Middle frontal gyrus (tissue), 1 donor: ENCODE measurements around the gene CAPN14.

Experiments
- DNase-seq: peaks from one replicate; pipeline ENCODE4 v3.0.0-alpha.2; 2015; ENCODE audit warnings: low spot score; ENCODE audit errors: extremely low spot score

CAPN14 gene

GRCh38 chr2:31227110-31227509 lies 9.8 kb upstream of the CAPN14 start:
- no peak for DNase-seq

- DNase-seq, result no peak
Observed at GRCh38 chr2:31226266-31226665, 9.0 kb upstream of the CAPN14 start.

- DNase-seq, result no peak
Observed at GRCh38 chr2:31223749-31224148, 6.4 kb upstream of the CAPN14 start.

GRCh38 chr2:31223026-31223425 lies 5.7 kb upstream of the CAPN14 start:
- DNase-seq, result no peak

GRCh38 chr2:31222071-31222470 lies 4.8 kb upstream of the CAPN14 start:
- DNase-seq, result no peak

- no peak for DNase-seq
Observed at GRCh38 chr2:31221544-31221943, 4.2 kb upstream of the CAPN14 start.

GRCh38 chr2:31219131-31219969 lies 2.0 kb upstream of the CAPN14 start:
- no peak for DNase-seq

GRCh38 chr2:31216734-31217133 lies 581 bp downstream of the CAPN14 start:
- DNase-seq, result no peak

GRCh38 chr2:31214444-31214915 lies 2.8 kb downstream of the CAPN14 start:
- DNase-seq, result no peak

GRCh38 chr2:31213601-31214443 lies 3.5 kb downstream of the CAPN14 start:
- DNase-seq, result no peak

- no peak for DNase-seq
Observed at GRCh38 chr2:31212659-31213600, 4.4 kb downstream of the CAPN14 start.

GRCh38 chr2:31208240-31208639 lies 9.1 kb downstream of the CAPN14 start:
- no peak for DNase-seq

GRCh38 chr2:31207790-31208189 lies 9.5 kb downstream of the CAPN14 start:
- no peak for DNase-seq

GRCh38 chr2:31205613-31206012 lies 11.7 kb downstream of the CAPN14 start:
- no peak for DNase-seq

GRCh38 chr2:31205186-31205585 lies 12.1 kb downstream of the CAPN14 start:
- no peak for DNase-seq

- no peak for DNase-seq
Observed at GRCh38 chr2:31204783-31205182, 12.5 kb downstream of the CAPN14 start.

GRCh38 chr2:31203916-31204315 lies 13.4 kb downstream of the CAPN14 start:
- no peak for DNase-seq

- DNase-seq, result no peak
Observed at GRCh38 chr2:31202833-31203232, 14.5 kb downstream of the CAPN14 start.

GRCh38 chr2:31202041-31202440 lies 15.3 kb downstream of the CAPN14 start:
- DNase-seq, result no peak

- no peak for DNase-seq
Observed at GRCh38 chr2:31200972-31201371, 16.3 kb downstream of the CAPN14 start.

- DNase-seq, result no peak
Observed at GRCh38 chr2:31199206-31199605, 18.1 kb downstream of the CAPN14 start.
